GM21528 (cell line): ENCODE results near the gene ATP6V0A4.
"Not testable (repeated sequence)": the region's sequence is repeated elsewhere in the genome, so short reads cannot be mapped to it uniquely, and the experiment has no call there.

Source experiments
- ATAC-seq: cut with Tn5 transposase; IDR thresholded peaks from one replicate; pipeline ENCODE4 v1.9.1; 2021; ENCODE audit warnings: mild to moderate bottlenecking, moderate library complexity; ENCODE audit not compliant: unreplicated experiment, low FRiP score

The ATP6V0A4 gene

DNA sequence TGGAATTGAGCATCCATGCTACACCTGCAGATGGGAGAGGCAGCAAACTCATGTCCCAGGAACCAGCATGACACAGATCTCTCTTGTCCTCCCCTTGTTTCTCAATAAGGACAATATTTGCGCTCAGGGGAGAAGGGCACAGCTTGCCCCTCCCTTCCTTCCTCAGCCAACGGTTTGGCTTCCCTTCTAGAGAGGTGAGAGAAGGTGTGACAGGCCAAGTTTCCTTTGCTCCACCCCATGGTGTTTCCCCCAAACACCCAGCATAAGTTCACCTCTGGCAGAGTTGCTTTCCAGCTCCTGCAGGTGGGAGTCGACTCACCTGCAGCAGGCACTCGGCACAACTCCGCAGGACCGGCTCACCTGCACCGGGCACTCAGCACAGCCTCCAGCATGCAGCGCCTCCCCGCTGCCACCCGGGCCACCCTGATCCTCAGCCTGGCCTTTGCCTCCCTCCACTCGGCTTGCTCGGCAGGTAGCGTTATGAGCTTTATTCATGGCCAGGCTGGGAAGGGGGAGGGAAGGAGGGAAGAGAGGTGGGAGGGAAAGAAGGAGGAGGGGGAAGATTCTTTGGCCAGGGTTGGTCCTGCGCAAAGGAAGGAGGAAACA lies at the start of gene ATP6V0A4, which contains the start of gene TMEM213:
Gene ATP6V0A4 (minus strand): TSS at position 482 of the 606 bp plus-strand sequence. CDS start 26,949 bp downstream, outside the sequence.
Gene TMEM213 (plus strand): TSS at position 280 of the 606 bp plus-strand sequence. CDS start 111 bp downstream, at position 391.
- ATAC-seq, result no peak

DNA sequence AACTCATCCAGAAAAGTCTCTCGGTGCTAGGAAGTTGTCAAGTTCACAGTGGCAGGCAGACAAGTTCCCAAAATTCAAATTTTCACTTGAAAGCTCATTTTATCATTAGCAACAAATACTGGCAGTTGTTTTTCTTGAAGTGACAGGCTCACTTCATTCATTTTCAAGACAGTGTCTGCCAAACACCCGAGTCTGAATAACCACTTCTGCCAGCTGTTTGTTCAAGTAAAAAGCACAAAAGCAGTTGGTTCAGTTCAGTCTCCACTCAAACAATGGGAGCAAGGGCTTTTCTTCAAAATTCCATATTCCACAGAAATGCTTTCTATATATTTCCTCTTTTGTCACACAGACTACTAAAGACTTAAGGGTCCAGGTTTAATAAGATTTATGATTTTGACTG lies 47.7 kb upstream of the ATP6V0A4 start:
- ATAC-seq, result no peak

DNA sequence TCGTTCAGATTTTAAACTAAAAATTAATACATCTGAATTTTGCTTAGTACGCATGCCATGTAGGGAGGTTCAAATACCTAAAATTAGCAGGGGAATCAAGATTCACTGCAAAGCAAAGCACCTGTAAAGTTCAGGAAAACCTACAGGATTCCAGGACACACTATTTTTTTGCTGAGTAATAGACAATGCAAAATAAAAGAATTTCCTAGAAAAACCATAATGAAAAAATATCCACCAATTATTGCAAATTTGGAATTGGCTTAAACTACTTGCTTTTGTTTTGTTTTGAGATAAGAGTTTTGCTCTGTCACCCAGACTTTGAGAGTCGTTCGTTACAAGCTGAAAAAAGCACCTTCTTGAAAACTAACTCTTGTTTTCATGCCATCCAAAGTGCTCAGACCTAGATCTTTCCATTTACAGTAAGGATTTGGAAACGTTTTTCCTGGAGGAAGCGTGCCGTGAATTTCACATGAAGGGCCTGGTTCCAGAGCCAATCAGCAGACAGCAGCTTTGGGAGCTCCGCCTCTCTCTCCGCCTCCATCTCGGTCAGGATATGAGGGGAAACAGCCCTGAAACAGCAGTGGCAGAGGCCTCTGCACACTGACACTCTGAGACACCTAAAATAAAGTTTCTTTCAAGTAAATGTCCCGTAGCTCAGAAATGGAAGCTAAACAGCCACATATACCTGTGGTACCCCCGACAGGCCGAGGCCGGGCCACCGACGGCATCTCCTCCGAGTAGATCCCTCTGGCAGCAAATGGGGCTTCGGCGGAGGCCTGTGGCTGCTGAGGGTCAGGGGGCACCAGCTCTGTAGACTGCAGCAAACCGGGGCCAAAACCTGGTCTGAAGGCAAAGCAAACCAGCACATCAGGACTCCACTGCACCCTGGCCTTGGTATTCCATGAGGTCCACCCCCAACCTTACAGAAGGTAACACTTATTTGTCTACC lies 45.9 kb upstream of the ATP6V0A4 start:
- ATAC-seq, result no peak

DNA sequence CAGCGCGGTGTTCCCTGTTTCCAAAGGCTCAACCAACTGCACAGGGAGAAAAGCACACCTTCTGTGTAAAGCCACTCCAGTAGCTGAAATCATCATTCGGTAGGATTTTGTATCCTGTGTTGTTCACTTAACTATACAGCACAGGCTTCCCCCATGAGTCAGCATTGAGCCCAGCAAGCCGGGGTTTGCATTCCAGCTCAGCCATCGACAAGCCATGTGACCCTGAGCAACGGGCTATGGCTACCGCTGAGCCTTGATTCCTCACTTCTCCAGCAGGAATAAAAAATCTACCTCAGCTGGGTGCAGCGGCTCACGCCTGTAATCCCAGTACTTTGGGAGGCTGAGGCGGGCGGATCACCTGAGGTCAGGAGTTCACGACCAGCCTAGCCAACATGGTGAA lies 44.1 kb upstream of the ATP6V0A4 start:
- ATAC-seq, result no peak

DNA sequence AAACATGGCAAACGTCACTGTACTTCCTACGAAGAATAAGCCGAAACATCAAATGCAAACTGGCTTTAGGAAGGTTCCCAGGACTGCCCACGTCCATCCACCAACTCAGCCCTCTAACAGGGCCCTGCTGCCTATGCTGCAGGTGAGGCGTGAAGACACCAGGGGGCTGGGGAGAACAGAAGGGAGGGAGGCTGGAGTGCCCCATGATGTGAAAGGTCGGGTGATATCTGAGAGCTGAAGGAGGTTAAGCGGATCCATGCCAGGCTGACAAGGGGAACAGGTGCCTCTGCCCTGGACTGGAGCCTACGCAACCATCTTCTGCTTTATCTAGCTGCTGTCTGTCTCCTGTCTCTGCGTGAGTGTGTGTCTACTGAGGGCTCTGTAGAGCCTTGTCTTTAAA lies 40.2 kb upstream of the ATP6V0A4 start:
- ATAC-seq, result no peak

DNA sequence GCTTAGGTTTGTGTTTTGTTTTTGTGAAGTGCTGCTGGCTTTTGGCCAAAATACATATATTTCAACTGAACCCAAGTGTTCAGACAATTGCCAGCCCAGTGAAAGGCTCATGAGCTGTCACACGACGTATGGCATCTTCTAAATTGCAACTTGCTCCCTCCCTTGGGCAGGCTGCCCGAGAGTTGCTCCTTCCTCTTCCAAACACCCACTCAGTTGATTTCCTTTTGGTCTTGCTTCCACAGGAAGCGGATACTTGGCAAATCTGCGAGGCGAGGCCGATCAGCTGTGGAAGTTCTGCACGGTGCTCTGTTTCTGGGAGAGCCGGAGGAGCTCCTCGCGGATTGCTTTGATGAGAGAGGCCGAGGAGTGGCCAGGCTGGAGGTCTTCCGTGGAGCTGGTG lies 39.6 kb upstream of the ATP6V0A4 start:
- ATAC-seq, result no peak

DNA sequence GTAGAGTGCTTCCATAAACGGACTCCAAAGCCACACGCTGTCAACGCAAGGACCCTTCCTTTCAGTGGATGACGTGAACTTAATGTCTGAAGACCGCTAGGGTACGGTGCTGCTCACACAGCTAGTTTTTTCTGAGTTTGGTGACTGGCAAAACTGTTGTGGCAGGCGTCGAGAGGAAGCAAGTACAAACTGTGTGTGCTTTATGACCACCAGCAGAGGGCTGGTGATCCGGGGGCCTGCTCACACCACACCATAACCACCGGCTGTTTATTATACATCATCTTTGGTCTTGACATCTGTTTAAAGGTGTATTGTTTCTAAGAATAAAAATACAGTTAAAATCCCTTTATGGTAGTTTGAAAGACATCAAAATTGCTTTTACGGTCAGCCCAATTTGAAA lies 37.1 kb upstream of the ATP6V0A4 start:
- ATAC-seq, result no peak

DNA sequence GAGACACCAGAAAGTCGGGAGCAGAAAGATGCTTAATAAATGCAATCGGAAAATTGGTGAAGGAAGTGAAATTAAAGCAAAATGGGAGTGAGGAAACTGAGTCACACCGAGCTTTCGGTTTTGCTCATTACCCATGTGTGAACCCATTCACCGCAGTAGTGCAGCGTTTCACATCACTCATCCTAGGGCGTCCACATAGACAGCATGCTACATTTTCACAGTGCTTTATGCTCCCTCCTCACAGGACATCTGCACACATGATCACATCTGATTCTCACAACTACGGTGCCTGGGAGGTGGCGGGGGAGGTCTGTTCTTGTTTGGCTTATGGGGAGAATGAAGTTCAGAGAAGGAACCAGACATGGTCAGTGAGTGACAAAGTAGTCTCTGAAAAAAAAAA lies 36.6 kb upstream of the ATP6V0A4 start:
- no peak for ATAC-seq

DNA sequence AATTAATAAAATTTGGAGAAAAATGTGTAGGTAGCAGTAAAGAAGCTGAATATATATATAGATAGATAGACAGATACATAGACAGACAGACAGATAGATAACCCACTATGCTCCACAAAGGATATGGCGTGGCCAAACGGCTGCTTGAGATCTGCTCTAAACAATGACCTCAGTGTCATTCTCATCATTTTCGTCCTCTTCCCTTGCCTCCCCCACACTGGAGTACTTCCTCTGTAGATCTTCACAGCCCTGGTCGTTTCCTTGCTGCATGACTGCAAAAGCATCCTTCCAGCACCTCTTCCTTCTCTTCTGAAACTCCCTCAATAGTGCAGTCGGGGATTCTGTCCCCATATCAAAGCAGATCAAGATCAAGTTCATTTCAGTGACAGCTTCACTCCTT lies 35.6 kb upstream of the ATP6V0A4 start:
- no peak for ATAC-seq

DNA sequence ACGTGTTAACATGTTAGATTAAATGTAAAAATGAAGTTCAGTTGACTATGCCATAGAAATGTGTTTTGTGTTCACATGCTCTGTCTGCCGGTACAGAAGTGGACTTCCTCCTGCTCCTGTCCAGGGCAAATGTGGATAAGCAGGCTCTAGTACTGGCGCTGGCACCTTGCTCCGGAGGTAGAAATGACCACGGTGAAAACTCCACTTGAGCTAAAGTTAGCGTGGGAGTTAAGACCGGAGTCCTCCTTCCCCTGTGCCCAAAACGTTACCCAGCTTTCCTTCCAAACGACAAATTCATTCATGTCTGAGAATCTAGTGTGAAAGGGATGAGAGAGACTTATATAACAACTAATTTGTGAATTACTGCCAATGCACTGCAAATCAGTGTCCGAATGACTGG lies 35.0 kb upstream of the ATP6V0A4 start:
- no peak for ATAC-seq

DNA sequence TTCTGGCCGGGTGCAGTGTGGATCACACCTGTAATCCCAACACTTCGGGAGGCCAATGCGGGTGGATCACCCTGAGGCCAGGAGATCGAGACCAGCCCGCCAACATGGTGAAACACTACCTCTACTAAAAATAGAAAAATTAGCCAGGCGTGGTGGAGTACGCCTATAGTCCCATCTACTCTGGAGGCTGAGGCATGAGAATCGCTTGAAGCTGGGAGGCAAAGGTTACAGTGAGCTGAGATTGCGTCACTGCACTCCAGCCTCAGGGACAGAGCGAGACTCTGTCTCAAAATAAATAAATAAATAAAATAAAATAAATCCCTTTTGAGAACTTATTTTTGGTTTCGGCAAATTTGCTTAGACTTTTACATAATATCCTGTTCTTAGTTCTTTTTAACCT lies 31.3 kb upstream of the ATP6V0A4 start:
- ATAC-seq, result no peak

DNA sequence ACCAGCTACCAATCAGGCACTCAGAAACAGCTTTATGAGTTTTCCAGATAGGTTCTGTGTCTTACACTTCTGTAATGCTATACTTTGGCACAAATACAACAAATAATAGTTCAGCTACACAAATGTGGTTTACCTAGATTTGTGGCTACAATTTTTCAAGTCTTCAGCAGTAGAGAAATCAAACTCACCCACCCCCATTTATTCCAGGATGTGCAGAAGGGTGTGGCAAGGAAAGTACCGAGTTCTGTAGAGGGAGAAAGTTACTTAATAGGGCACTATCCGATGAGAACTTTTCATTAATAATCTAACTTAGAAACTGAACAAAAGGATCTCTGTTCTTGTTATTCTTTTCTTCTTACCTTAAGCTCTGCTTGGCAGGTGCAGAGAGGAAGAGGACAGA lies 30.3 kb upstream of the ATP6V0A4 start:
- ATAC-seq, result no peak

DNA sequence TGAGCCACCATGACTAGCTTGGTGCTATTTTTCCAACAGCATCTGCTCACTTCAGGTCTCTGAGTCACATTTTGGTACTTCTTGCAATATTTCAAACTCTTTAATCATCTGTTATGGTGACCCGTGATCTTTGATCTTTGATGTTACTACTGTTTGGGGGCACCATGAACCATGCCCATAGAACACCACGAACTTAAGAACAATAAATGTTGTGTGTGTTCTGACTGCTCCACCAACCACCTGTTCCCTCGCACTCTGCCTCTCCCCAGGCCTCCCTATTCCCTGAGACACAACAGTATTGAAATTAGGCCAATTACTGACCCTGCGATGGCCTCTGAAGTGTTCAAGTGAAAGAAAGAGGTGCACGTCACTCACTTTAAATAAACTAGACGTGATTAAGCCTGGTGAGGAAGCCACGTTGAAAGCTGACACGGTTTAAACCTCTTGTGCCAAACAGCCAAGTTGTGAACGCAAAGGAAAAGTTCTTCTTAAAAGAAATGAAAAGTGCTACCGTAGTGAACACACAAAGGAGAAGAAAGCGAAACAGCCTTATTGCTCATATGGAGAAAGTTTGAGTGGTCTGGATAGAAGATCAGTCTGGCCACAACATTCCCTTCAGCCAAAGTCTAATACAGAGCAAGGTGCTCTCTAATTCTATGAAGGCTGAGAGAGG lies 27.2 kb upstream of the ATP6V0A4 start:
- no peak for ATAC-seq

DNA sequence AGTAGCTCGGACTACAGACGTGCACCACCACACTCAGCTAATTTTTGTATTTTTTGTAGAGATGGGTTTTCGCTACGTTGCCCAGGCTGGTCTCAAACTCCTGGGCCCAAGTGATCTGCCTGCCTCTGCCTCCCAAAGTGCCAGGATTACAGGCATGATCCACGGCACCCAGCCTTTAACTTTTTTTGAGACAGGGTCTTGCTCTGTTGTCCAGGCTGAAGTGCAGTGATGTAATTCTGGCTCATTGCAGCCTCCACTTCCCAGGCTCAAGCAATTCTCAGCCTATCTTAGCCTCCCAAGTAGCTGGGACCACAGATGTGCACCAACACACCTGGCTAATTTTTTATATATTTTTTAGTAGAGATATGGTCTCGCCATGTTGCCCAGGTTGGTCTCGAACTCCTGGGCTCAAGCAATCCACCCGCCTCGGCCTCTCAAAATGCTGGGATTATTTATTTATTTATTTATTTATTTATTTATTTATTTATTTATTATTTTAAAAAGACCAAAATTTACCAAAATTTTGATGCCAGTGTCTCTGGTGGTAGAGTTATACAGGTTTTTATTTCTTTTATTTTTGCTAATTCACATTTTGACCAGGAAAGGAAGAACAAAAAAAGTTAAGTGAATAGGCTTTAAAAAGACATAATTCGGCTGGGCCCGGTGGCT lies 25.0 kb upstream of the ATP6V0A4 start:
- no peak for ATAC-seq

DNA sequence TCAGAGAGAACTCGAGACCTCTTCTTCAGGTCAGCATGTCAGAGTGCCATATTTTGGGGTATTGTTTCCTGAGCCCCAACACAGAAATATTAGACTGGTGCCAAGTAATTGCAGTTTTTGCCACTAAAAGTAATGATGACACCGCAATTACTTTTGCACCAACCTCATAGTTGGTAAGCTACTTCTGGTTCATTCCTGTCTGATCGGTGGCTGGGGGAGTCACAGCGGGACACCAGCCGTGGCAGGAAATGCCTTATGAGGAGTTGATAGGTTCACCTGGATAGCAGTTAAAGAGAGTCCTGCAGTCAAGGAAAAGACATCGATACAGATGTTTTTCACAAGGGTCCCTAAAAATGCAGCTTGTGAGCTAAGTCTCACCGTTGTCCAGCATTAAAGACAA lies 23.9 kb upstream of the ATP6V0A4 start:
- no peak for ATAC-seq

DNA sequence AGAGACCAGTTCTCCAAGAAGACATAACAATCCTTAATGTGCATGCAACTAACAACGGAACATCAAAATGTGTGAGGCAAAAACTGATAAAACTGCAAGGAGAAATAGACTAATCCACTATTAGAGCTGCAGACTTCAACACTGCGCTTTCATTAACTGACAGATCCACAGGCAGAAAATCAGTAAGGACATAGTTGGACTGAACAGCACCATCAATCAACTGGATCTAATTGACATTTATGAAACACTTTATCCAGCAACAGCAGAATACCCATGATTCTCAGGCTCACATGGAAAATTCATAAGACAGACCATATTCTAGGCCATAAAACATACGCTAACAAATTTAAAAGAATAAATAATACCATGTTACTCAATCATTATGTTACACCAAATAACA lies 21.6 kb upstream of the ATP6V0A4 start:
- no peak for ATAC-seq

DNA sequence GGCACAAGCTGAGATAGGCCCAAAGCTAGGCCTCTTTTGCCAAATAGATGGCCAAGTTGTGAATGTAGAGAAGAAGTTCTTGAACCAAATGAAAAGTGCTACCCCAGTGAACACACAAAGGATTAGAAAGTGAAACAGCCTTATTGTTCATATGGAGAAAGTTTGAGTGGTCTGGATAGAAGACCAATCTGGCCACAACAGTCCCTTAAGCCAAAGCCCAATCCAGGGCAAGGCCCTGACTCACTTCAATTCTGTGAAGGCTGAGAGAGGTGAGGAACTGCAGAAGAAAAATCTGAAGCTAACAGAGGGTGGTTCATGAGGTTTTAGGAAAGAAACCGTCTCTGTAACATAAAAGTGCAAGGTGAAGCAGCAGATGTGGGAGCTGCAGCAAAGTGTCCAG lies 18.7 kb upstream of the ATP6V0A4 start:
- no peak for ATAC-seq

DNA sequence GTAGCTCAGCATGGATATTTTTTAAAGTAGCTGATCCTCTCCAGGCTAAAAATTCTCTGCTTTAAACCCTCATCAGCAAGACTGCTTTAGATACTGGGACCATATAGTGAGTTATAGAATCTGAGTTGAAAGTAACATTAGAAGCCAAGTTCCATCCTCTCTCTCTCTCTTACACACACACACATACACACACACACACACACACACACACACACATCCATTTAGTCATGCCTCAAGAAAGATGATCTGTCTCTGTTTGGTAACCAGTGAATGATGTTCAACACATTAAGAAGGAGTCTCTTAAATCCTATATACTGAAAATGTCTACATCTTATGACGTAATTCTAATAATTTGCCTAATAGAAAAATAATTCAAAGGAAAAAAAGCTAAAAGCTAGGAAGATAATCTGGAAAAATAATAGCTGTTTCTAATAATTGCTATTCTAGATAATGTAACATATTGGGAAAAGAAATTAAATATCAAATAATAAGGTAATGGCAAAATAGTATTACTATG lies 16.9 kb upstream of the ATP6V0A4 start:
- no peak for ATAC-seq

DNA sequence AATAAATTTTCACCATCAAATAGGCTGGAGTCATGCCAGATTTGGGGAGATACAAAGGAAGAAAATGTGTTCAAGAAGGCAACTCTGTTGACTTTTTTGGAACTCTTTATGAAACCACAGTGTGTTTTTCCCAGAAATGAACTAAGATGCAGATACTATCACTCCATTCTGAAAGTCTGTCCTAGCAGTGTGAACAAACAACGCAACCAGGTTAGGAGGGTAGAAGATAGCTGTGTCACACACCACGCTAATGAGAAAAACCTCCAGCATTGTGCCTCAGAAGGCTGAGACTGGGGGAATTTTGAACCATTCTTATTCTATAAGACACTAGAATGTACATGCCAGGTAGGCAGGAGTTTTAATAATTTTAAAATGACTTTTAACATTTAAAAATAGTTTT lies 15.9 kb upstream of the ATP6V0A4 start:
- ATAC-seq, result no peak

DNA sequence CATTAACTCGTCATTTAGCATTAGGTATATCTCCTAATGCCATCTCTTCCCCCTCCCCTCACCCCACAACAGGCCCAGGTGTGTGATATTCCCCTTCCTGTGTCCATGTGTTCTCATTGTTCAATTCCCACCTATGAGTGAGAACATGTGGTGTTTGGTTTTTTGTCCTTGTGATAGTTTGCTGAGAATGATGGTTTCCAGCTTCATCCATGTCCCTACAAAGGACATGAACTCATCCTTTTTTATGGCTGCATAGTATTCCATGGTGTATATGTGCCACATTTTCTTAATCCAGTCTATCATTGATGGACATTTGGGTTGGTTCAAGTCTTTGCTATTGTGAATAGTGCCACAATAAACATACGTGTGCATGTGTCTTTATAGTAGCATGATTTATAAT lies 13.3 kb upstream of the ATP6V0A4 start:
- not testable (repeated sequence) for ATAC-seq

DNA sequence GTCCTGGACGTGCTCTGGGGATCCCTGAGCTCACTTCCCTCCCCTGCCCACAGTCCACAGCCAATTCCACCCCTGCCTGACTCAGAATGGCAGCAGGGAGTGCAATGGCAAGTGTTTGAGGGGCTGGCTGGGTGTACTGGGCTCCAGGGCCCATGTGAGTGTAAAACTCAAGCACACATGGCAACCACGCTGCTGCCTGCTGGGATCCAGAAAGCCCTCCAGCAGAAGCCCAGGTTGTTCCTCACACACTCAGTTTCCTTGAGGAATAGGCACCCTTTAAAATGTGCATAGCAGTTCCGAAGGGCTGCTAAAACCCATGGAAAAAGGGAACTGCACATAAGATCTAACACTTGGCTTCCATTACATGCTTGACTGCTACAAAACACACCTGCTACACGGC lies 11.3 kb upstream of the ATP6V0A4 start:
- no peak for ATAC-seq
